WTC11 (cell line): ENCODE results near the gene SCIMP. TPM values are rescaled to one million over a fixed set of nuclear protein-coding genes. Genes with fewer than 3 reads are reported as not detected.

Experiments
- ATAC-seq: fragments of 200-7000 bp; cut with Tn5 transposase; 2 replicates; pipeline ENCODE4 v1.10.0; 2021; ENCODE audit warnings: mild to moderate bottlenecking, moderate library complexity
- CTCF ChIA-PET: fragments of 300-600 bp; sonication (Branson Sonifier 250); formaldehyde crosslinking; loops from one replicate; lab custom pipeline; 2021; ENCODE audit warnings: antibody characterized with exemption; lab: Charles Lee
- POLR2A ChIA-PET: fragments of 350-600 bp; sonication (Branson Sonifier 250); formaldehyde crosslinking; loops from one replicate; lab custom pipeline; 2021; ENCODE audit warnings: antibody characterized with exemption; lab: Charles Lee
- DNase-seq: peaks from one replicate; pipeline ENCODE4 v3.0.0; 2021; ENCODE audit warnings: low spot score
- H3K27ac Mint-ChIP-seq: 2 replicates; pipeline ENCODE4 v1.8.0; 2021; ENCODE audit warnings: mixed read lengths
- H3K27me3 Mint-ChIP-seq: 2 replicates; pipeline ENCODE4 v1.8.0; 2021; ENCODE audit warnings: low read depth, mild to moderate bottlenecking, moderate library complexity, mixed read lengths
- H3K36me3 Mint-ChIP-seq: 2 replicates; pipeline ENCODE4 v1.8.0; 2021; ENCODE audit warnings: mixed read lengths
- H3K4me1 Mint-ChIP-seq: 2 replicates; pipeline ENCODE4 v1.8.0; 2022; ENCODE audit warnings: mixed read lengths
- H3K4me3 Mint-ChIP-seq: 2 replicates; pipeline ENCODE4 v1.8.0; 2021; ENCODE audit warnings: mild to moderate bottlenecking, moderate library complexity, mixed read lengths
- H3K9me3 Mint-ChIP-seq: 2 replicates; pipeline ENCODE4 v1.8.0; 2021; ENCODE audit warnings: mixed read lengths
- AFF4 ChIP-seq: sonication (generic); formaldehyde crosslinking; IDR thresholded peaks from 2 replicates; pipeline ENCODE4 v1.8.1; 2023; ENCODE audit warnings: mild to moderate bottlenecking, missing genetic modification reagents, borderline replicate concordance
- ATF2 ChIP-seq: sonication (generic); formaldehyde crosslinking; IDR thresholded peaks from 2 replicates; pipeline ENCODE4 v1.8.1; 2022; ENCODE audit warnings: low read depth, missing genetic modification reagents, borderline replicate concordance
- CBFB ChIP-seq: sonication (generic); formaldehyde crosslinking; IDR thresholded peaks from 2 replicates; pipeline ENCODE4 v1.8.1; 2022; ENCODE audit warnings: mild to moderate bottlenecking, low read depth, missing genetic modification reagents
- EMX1 ChIP-seq: fragments of 250-450 bp; sonication (Bioruptor Pico); IDR thresholded peaks from 2 replicates; pipeline ENCODE4 v1.8.0; 2021; ENCODE audit warnings: mild to moderate bottlenecking
- ETV6 ChIP-seq: sonication (generic); formaldehyde crosslinking; IDR thresholded peaks from 2 replicates; pipeline ENCODE4 v1.8.1; 2022; ENCODE audit warnings: mild to moderate bottlenecking, missing genetic modification reagents
- JUN ChIP-seq: sonication (generic); formaldehyde crosslinking; IDR thresholded peaks from 2 replicates; pipeline ENCODE4 v1.8.0; 2023; ENCODE audit warnings: mild to moderate bottlenecking, missing genetic modification reagents
- NFE2L1 ChIP-seq: sonication (generic); formaldehyde crosslinking; IDR thresholded peaks from 2 replicates; pipeline ENCODE4 v1.8.1; 2023; ENCODE audit warnings: missing genetic modification reagents
- NR2C2 ChIP-seq: sonication (generic); formaldehyde crosslinking; IDR thresholded peaks from 2 replicates; pipeline ENCODE4 v1.8.0; 2022; ENCODE audit warnings: mild to moderate bottlenecking, missing genetic modification reagents
- TCF7 ChIP-seq: sonication (generic); formaldehyde crosslinking; IDR thresholded peaks from 2 replicates; pipeline ENCODE4 v1.8.0; 2022; ENCODE audit warnings: mild to moderate bottlenecking, low read depth, missing genetic modification reagents, moderate library complexity
- TP53 ChIP-seq: sonication (generic); formaldehyde crosslinking; IDR thresholded peaks from 2 replicates; pipeline ENCODE4 v1.8.1; 2023; ENCODE audit warnings: mild to moderate bottlenecking, missing genetic modification reagents
- ZBTB21 ChIP-seq: sonication (generic); formaldehyde crosslinking; IDR thresholded peaks from 2 replicates; pipeline ENCODE4 v1.8.1; 2023; ENCODE audit warnings: mild to moderate bottlenecking, missing genetic modification reagents, borderline replicate concordance
- ZNF121 ChIP-seq: sonication (generic); formaldehyde crosslinking; IDR thresholded peaks from 2 replicates; pipeline ENCODE4 v1.8.0; 2023; ENCODE audit warnings: missing genetic modification reagents
- ZNF232 ChIP-seq: sonication (generic); formaldehyde crosslinking; IDR thresholded peaks from 2 replicates; pipeline ENCODE4 v1.8.0; 2022; ENCODE audit warnings: mild to moderate bottlenecking, missing genetic modification reagents
- ZNF532 ChIP-seq: fragments of 250-450 bp; sonication (Bioruptor Pico); IDR thresholded peaks from 2 replicates; pipeline ENCODE4 v1.9.0; 2021; ENCODE audit warnings: mild to moderate bottlenecking, borderline replicate concordance
- total RNA-seq: library from RNA; stranded (reverse); gene quantifications from 3 replicates; pipeline ENCODE4 v1.2.3, GENCODE V29; 2021

SCIMP gene
- total RNA-seq, 1 experiment from 2014 or later: not detected

- no peak overlapping the region for H3K27ac Mint-ChIP-seq
- no peak for ATAC-seq
- no peaks in the 10 kb centered on the region for H3K4me1 Mint-ChIP-seq
- H3K27me3 Mint-ChIP-seq: no peaks in the 10 kb centered on the region
- no peak overlapping the region for H3K4me3 Mint-ChIP-seq
- DNase-seq: no peak
- H3K36me3 Mint-ChIP-seq: no peaks in the 10 kb centered on the region
- H3K9me3 Mint-ChIP-seq: no peaks in the 10 kb centered on the region
- CTCF ChIA-PET: interaction anchor here (0.6 kb wide), 1 partner anchor 55 kb away, joined by 3 read pairs; no protein-coding TSS in a partner anchor
- POLR2A ChIA-PET: no interaction called here
- TF ChIP-seq NFE2L1 (CRISPR knock-in tag) (no peak), TP53 (no peak), NR2C2 (no peak), CBFB (CRISPR knock-in tag) (no peak), ZBTB21 (CRISPR knock-in tag) (no peak), EMX1 (CRISPR knock-in tag) (no peak), TCF7 (CRISPR knock-in tag) (no peak), AFF4 (CRISPR knock-in tag) (no peak), ZNF232 (no peak), JUN (CRISPR knock-in tag) (no peak), ETV6 (CRISPR knock-in tag) (no peak), ZNF532 (CRISPR knock-in tag) (no peak), ATF2 (no peak)
Observed at GRCh38 chr17:5260542-5260941, 25.9 kb upstream of the SCIMP start.

- no peak overlapping the region for H3K4me3 Mint-ChIP-seq
- DNase-seq: no peak
- no peaks in the 10 kb centered on the region for H3K27me3 Mint-ChIP-seq
- no peaks in the 10 kb centered on the region for H3K9me3 Mint-ChIP-seq
- peaks cover 11% of the 10 kb centered on the region for H3K4me1 Mint-ChIP-seq
- ATAC-seq: no peak
- no peaks in the 10 kb centered on the region for H3K36me3 Mint-ChIP-seq
- H3K27ac Mint-ChIP-seq: no peak overlapping the region
- CTCF ChIA-PET: no interaction called here
- POLR2A ChIA-PET: interaction anchor here (0.7 kb wide), 1 partner anchor 97 kb away, joined by 3 read pairs; no protein-coding TSS in a partner anchor
- no peak for TF ChIP-seq ZNF232
- TF ChIP-seq ZNF121: no peak
- TF ChIP-seq, all 79 proteins: peak for 0
Observed at GRCh38 chr17:5257124-5257523, 22.5 kb upstream of the SCIMP start.
